ENCODE measurements around the gene KPNB1. TPM values are rescaled to one million over a fixed set of nuclear protein-coding genes. Genes with fewer than 3 reads are reported as not detected.

Gene KPNB1
- total RNA-seq, 1 donor from 2014 or later: 491 TPM

- Mint-ChIP-seq H3K27me3 (ENCODE audit: low read depth, unreplicated experiment) (peaks cover 14% of the 10 kb centered on the region), H3K9me3 (ENCODE audit: unreplicated experiment) (no peaks in the 10 kb centered on the region), H3K4me1 (ENCODE audit: low read depth, unreplicated experiment) (peaks cover 12% of the 10 kb centered on the region), H3K36me3 (ENCODE audit: low read depth, unreplicated experiment) (peaks cover 32% of the 10 kb centered on the region), H3K4me3 (ENCODE audit: unreplicated experiment) (no peak overlapping the region), H3K27ac (ENCODE audit: unreplicated experiment) (no peak overlapping the region)
- Histone ChIP-seq H3K36me3 (ENCODE audit: insufficient read depth, low read length) (no peaks in the 10 kb centered on the region), H2AFZ (ENCODE audit: low read depth, low read length) (no peak overlapping the region), H3K9me3 (ENCODE audit: insufficient read depth, low read depth, low read length) (no peaks in the 10 kb centered on the region), H3K27ac (ENCODE audit: low read depth, low read length) (no peak overlapping the region), H3K9ac (ENCODE audit: low read length) (no peak overlapping the region), H3K4me2 (ENCODE audit: low read length) (no peak overlapping the region), H3K4me3 (ENCODE audit: insufficient read depth, low read depth, low read length) (no peak overlapping the region), H3K4me1 (ENCODE audit: insufficient read depth, low read length) (peaks cover 11% of the 10 kb centered on the region), H4K20me1 (ENCODE audit: insufficient read depth, low read length) (peaks cover 51% of the 10 kb centered on the region), H3K79me2 (ENCODE audit: insufficient read depth, low read length) (no peaks in the 10 kb centered on the region), H3K27me3 (ENCODE audit: insufficient read depth, low read length) (peaks cover 42% of the 10 kb centered on the region)
- DNase-seq (ENCODE audit: low read depth) (no peak), FAIRE-seq (no peak)
- TF ChIP-seq EZH2 (IDR thresholded peaks at IDR 0.05; ENCODE audit: insufficient read depth, low read length) (no peak), CTCF (IDR thresholded peaks at IDR 0.05; ENCODE audit: insufficient read depth, low read depth, low read length) (no peak)
Observed at GRCh38 chr17:47707884-47708283, 58.2 kb downstream of the KPNB1 start.

DNA sequence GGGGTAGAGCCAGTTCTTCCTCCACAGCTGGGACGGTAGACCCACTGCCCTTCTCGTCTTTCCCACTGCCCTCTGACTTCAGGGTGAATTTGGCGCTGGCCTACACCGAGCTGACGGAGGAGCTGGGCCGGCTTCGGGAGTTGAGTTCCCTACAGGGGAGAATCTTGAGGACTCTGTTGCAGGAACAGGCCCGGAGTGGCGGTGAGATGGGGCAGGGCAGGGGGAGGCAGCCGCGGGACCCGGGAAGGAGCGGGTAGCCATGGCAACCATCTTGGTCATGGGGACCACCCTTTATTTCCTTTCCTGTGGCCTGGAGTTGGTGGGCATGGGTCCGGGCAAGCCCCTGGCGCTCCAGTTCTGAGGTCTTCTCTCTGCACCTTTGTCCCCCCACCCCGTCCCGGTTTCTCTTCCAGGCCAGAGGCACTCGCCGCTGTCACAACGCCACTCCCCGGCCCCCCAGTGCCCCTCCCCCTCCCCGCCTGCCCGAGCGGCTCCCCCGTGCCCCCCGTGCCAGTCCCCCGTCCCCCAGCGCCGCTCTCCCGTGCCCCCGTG is 58.7 kb downstream of the KPNB1 start:
- Histone ChIP-seq H3K4me2 (ENCODE audit: low read length) (peak overlapping the region; percentile 66), H2AFZ (ENCODE audit: low read depth, low read length) (no peak overlapping the region), H3K79me2 (ENCODE audit: insufficient read depth, low read length) (no peaks in the 10 kb centered on the region), H3K4me1 (ENCODE audit: insufficient read depth, low read length) (peaks cover 11% of the 10 kb centered on the region), H3K4me3 (ENCODE audit: insufficient read depth, low read depth, low read length) (no peak overlapping the region), H3K9ac (ENCODE audit: low read length) (no peak overlapping the region), H3K27ac (ENCODE audit: low read depth, low read length) (no peak overlapping the region), H3K36me3 (ENCODE audit: insufficient read depth, low read length) (no peaks in the 10 kb centered on the region), H3K9me3 (ENCODE audit: insufficient read depth, low read depth, low read length) (no peaks in the 10 kb centered on the region), H3K27me3 (ENCODE audit: insufficient read depth, low read length) (peaks cover 45% of the 10 kb centered on the region), H4K20me1 (ENCODE audit: insufficient read depth, low read length) (peaks cover 51% of the 10 kb centered on the region)
- Mint-ChIP-seq H3K4me3 (ENCODE audit: unreplicated experiment) (no peak overlapping the region), H3K9me3 (ENCODE audit: unreplicated experiment) (no peaks in the 10 kb centered on the region), H3K27me3 (ENCODE audit: low read depth, unreplicated experiment) (peaks cover 19% of the 10 kb centered on the region), H3K4me1 (ENCODE audit: low read depth, unreplicated experiment) (peaks cover 12% of the 10 kb centered on the region), H3K27ac (ENCODE audit: unreplicated experiment) (no peak overlapping the region), H3K36me3 (ENCODE audit: low read depth, unreplicated experiment) (peaks cover 36% of the 10 kb centered on the region)
- TF ChIP-seq CTCF (IDR thresholded peaks at IDR 0.05; ENCODE audit: insufficient read depth, low read depth, low read length): no peak
- TF ChIP-seq EZH2 (IDR thresholded peaks at IDR 0.05; ENCODE audit: insufficient read depth, low read length): no peak
- FAIRE-seq (no peak), DNase-seq (ENCODE audit: low read depth) (no peak)

DNA sequence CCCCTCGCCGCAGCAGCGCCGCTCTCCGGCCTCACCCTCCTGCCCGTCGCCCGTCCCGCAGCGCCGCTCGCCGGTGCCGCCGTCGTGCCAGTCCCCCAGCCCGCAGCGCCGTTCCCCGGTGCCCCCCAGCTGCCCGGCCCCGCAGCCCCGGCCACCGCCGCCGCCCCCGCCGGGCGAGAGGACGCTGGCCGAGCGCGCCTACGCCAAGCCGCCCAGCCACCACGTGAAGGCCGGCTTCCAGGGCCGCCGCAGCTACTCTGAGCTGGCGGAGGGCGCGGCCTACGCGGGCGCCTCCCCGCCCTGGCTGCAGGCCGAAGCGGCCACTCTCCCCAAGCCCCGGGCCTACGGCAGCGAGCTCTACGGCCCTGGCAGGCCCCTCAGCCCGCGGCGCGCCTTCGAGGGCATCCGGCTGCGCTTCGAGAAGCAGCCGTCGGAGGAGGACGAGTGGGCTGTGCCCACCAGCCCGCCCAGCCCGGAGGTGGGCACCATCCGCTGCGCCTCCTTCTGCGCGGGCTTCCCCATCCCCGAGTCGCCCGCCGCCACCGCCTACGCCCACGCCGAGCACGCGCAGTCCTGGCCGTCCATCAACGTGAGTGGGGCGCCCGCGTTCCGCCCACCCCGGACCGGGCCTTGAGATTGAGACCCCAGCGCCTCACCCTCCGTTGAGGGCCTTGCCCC is 59.3 kb downstream of the KPNB1 start:
- Histone ChIP-seq H3K4me3 (ENCODE audit: insufficient read depth, low read depth, low read length) (no peak overlapping the region), H3K27ac (ENCODE audit: low read depth, low read length) (no peak overlapping the region), H3K27me3 (ENCODE audit: insufficient read depth, low read length) (peaks cover 47% of the 10 kb centered on the region), H4K20me1 (ENCODE audit: insufficient read depth, low read length) (peaks cover 51% of the 10 kb centered on the region), H3K4me2 (ENCODE audit: low read length) (peak overlapping the region; percentile 66), H3K4me1 (ENCODE audit: insufficient read depth, low read length) (peaks cover 11% of the 10 kb centered on the region), H3K36me3 (ENCODE audit: insufficient read depth, low read length) (no peaks in the 10 kb centered on the region), H3K79me2 (ENCODE audit: insufficient read depth, low read length) (no peaks in the 10 kb centered on the region), H3K9me3 (ENCODE audit: insufficient read depth, low read depth, low read length) (no peaks in the 10 kb centered on the region), H3K9ac (ENCODE audit: low read length) (no peak overlapping the region), H2AFZ (ENCODE audit: low read depth, low read length) (peak overlapping the region; percentile 26)
- H3K27ac Mint-ChIP-seq (ENCODE audit: unreplicated experiment): no peak overlapping the region
- peaks cover 12% of the 10 kb centered on the region for H3K4me1 Mint-ChIP-seq (ENCODE audit: low read depth, unreplicated experiment)
- FAIRE-seq: no peak
- peaks cover 25% of the 10 kb centered on the region for H3K27me3 Mint-ChIP-seq (ENCODE audit: low read depth, unreplicated experiment)
- no peak overlapping the region for H3K4me3 Mint-ChIP-seq (ENCODE audit: unreplicated experiment)
- no peak for TF ChIP-seq EZH2 (IDR thresholded peaks at IDR 0.05; ENCODE audit: insufficient read depth, low read length)
- DNase-seq (ENCODE audit: low read depth): peak; percentile 43
- H3K36me3 Mint-ChIP-seq (ENCODE audit: low read depth, unreplicated experiment): peaks cover 30% of the 10 kb centered on the region
- no peaks in the 10 kb centered on the region for H3K9me3 Mint-ChIP-seq (ENCODE audit: unreplicated experiment)
